GM21447 (cell line): ENCODE data around the gene DNAJC5.

ENCODE experiments used
- ATAC-seq: cut with Tn5 transposase; IDR thresholded peaks from one replicate; pipeline ENCODE4 v1.9.1; 2021; ENCODE audit not compliant: unreplicated experiment

The DNAJC5 gene

DNA sequence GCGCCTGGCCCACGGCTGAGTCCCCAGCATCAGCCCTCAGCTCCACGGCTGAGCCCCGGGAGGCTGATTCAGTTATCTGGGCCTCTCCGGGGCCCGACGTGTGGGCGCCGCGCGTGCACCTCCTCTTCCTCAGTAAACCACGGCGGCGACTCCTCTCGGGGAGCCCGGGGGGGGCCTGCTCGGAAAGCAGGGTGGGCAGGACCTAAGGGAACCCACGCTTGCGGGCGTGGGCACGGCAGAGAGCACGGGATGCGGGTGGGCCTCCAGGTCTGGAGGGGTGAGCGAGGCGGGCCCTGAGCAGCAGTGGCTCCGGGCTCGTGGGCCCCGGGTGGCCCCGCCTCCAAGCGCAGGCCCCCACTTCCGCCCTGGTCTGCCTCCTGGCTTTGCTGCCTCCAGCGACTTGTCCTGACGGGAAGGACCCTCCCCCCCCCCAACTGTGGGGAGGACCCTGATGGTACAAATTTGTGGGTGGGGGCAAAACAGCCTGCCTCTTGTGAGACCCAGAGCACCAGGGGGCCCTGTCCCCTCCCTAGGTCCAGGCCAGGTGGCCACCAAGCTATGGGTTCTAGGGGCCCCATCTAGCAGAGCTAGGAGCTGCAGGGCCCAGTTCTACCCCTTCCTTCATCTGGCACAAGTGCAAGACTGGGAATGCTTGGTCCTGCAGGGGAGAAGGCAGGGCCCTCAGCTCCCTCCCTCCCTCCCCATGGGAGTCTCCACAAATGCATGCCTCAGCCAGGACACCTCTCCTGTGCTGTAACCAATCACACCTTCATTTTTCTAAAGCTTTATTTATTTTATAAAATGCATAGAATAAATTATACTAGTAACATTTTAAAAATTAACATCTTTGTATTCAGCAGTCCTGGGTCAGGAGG, 44.4 kb downstream of the DNAJC5 start:
- no peak for ATAC-seq

DNA sequence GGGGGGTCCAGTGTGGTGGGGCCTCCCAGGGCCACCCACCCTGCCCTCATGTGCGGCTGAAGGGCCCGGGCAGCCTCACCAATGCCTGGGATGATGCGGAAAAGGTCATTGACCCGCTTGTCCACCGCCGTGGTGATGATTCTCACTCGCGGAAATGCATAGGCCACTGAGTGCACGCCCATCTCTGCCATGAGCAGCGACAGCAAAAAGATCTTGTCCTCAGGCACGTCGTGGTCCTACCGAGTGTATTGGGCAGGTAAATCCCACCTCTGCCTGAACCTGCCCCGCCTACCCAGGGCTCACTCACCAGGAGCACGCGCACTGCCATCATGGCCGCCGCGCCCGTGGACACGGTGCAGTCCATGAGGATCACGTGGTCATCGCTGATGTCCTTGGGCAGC, 45.1 kb downstream of the DNAJC5 start:
- ATAC-seq = no peak

DNA sequence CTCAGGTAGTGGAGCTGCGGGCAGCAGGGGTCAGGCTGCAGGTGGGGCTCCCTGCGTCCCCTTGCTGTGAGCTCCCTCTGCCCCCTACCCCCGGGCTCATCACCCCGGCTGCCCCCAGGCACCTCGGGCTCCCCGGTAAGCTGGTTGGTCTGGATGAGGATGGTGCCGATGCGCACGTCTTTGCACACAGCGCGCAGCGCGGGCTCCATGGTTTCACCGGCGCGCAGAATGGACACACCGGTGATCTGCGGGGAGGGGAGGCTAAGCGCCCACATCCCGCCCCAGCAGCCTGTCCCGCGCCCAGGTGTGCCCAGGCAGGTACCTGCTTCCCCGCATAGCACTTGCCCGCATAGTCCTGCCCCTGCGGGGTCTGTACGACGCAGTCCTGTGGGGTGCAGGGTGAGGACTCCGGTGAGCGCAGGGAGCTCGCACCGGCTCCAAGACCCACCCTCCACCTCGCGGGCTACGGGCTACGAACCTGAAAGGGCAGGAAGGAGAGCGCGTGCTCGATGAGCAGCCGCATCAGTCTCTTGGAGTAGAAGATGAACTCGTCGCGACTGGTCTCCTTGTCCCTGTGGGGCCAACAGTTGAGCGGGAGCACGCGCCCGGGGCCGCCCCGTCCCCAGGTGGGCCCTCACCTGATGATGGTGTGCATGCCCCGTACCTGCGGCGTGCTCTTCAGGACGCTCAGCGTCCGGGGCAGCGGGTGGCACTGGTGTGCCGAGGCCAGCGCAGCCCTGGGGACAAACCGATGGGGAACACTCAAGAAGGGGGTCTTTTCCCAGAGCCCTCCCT, 45.7 kb downstream of the DNAJC5 start:
- ATAC-seq = no peak

DNA sequence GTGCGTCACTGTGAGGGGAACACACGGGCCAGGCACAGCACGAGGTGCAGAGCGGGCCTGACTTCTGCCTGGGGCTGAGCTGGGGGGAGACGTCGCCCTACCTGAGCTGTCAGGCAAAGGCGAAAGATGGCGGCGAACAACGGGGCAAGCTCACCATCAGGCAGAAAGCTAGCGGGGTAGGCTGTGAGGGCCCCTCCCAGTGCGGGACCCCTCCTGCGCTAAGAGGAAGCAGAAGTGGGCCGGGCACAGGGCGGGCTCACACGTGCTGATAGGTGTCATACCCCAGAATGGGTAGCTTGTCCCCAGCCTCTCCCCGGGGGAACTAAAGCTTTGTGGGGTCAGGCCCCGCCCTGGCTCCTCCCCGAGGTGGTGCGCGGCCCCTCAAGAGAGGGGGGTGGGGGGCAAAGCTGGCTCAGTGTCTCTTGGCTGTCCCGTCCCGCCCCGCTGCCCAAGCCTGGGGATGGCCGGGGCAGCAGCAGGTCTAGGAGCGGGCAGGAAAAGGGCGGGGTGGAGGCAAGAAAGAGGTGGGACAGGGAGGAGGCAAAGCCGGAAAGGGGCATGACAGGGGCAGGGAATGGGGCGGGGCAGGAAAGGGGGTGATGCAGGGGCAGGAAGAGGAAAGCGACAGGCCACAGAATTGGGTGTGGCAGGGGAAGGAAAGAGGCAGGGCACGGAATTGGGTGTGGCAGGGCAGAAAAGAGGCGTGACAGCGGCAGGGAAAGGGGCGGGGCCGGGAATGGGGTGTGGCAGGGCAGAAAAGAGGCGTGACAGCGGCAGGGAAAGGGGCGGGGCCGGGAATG, 46.6 kb downstream of the DNAJC5 start:
- no peak for ATAC-seq

DNA sequence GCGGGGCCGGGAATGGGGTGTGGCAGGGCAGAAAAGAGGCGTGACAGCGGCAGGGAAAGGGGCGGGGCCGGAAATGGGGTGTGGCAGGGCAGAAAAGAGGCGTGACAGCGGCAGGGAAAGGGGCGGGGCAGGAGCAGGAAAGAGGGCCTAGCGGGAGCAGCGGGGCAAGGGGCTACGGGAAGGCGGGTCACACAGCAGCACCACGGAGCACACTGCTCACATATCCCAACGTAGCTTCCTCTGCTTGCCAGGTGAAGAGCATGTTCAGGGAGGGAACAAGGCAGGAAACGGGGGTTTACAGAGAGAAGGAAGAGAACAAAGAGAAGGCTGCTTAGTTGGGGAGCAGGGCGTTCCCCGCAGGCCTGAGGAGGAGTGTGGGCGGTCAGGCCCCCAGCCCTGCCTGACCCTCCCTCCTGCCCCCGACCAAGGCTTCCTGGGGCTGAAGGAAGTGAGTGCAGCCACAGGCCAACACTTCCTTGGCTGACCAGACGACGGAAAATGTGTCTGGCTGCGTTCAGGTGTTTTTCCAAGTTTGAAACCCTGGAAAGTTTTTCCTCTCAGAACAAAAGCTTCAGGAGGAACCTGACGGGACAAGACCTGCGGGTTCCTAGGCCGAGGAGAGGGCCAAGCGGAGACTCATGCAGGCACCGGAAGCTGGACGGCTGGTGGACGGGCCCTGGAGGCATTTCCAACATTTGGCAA, 47.5 kb downstream of the DNAJC5 start:
- no peak for ATAC-seq

DNA sequence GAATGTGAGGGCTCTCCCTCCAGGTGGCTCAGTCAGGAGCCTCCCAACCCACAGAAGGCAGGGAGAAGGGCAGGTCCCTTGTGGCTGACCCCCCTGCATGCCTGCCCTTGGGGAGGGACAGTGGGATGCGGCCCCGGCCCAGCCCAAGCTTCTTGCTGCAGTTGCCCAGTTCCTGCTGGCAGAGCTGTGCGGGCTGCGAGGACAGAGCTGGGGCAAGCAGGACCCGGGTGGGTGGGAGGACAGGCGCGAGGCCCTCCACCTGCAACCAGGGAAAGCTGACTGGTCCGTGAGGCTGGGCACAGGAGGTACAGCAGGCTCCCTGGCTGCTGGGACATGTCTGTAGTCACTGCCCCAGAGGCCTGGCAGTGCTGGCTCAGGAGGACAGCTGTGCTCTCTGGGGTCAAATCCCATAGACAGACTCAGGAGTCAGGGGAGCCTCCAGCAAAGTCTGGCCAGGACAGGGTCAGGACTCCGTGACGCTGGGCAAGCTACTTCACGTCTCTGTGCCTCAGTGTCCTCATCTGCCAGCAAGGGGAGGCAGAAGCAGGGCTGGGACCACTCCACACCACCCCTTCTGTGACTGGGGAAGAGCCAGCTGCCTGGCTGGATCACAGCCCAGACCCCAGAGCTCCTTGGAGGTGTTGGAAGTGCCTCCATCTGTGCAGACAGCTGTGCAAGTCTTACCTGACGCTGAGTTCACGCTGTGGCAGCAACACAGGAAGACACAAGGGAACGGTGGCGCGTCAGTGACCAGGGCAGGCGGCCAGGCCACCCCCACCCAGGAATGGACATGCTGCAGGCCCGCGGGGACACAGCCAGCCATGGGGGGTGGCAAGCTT, 48.3 kb downstream of the DNAJC5 start:
- no peak for ATAC-seq

DNA sequence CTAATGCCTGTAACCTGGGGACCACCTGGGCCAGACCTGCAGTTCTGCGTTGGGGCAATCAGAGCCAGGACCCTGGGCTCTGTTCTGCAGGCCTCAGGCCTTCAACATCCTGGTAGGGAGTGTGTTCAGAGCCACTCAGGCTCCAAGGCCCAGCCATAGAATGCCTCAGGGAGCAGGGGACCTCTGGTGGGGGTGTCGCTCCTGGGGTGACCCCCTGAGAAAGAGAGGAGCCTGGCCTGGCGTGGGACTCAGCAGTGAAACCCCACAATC, 48.8 kb downstream of the DNAJC5 start:
- no peak for ATAC-seq

DNA sequence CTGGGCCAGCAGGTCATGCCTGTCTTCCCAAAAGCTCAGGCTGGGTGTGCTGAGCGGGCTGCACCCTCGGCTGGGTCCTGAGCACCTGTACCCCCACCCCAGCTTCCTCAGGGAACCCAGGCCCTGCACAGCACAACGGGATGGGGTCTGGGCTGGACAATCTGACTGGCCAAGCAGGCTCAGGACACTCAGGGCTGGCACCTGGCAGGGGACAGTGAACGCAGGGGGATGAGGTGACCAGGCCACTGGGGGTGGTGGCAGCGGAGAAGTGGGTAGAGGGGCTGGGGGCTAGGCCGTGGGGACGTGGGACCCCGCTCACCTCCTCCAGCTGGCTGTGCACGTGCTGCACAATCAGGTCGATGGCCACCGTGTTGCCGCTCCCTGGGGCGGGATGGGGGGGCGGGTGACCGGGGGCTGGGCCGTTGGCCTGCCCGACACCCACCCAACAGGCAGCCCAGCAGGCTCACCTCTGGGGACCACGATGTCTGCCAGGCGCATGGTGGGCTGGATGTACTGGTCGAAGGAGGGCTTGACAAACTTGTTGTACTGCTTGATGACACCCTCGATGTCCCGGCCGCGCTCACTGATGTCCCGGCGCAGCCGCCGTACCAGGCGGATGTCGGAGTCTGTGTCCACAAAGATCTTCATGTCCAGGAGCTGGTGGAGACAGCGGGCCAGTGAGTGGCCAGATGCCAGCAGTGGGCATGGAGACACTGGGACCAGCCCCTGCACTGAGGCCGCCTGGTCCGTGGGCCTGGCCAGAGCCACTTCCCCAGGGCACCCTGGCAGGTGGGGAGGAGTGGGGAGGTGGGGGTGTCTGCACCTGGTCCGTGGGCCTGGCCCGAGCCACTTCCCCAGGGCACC, 49.4 kb downstream of the DNAJC5 start:
- no peak for ATAC-seq

DNA sequence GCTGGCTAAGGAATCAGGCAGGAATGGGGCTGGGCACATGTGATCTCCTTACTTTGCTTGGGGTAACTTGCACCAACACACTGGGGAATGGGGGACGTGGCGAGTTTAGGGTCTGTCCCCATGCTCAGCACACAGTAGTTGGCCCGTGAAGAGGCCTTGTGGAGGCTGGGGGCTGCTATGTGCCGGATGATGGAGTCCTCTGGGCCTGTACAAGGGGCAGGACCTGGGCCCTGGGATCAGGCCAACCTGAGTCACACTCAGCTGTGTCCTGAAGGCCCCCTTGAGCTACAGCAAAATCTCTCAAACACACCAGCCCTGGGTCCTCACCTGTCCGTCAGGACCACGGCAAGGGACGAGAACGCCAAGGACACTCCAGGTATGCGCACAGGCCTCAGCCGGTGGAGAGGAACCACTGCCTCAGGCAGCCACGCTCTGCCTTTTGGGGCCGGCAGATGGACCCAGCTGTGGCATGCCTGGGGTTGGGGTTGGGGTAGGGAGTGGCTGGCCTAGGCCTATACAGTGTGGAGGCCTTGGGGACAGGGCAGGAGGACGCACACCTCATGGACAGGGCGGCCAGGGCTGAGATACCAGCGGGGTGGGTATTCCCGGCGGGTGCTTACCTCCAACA, 50.2 kb downstream of the DNAJC5 start:
- ATAC-seq = no peak

DNA sequence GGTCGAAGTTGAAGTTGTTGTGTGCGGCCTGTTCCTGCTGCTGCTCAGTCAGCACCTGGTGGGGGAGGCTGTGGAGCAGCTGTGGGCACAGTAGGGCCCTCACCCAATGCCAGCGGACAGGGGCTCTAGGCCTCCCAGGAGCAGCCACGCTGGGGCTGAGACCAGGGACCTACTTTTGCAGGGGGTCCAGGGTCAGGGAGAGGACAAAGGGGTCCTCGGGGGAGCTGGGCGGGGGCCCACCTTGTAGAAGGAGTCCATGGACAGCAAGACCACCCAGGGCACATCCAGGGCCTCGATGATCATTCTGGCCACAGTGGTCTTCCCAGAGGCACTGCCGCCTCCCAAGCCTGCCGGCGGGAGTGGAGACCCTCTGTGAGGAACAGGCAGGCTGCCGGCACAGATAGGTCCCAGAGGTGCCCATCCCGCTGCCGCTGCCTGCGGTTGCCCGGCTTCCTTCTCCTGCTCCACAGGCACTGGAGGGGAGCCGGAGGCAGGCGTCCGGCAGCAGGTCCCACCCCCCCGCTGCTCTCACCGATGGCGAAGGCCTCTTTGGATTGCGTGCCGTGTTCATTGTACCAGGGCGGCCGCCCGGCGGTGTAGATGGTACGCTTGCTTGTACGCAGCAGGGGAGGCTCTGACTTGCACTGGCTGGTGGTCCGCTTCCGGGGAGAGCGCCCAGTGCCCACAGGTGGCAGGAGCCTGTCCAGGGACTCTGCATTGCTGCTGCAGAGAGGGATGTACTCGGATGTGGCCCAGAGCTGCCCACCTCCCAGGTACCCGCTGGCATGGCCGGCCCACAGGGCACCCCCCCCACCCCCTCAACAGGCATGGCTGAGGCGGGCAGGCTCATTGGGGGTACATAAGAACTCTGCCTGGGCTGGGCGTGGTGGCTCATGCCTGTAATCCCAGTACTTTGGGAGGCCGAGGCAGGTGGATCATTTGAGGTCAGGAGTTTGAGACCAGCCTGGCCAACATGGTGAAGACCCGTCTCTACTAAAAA, 51.3 kb downstream of the DNAJC5 start:
- ATAC-seq = no peak

DNA sequence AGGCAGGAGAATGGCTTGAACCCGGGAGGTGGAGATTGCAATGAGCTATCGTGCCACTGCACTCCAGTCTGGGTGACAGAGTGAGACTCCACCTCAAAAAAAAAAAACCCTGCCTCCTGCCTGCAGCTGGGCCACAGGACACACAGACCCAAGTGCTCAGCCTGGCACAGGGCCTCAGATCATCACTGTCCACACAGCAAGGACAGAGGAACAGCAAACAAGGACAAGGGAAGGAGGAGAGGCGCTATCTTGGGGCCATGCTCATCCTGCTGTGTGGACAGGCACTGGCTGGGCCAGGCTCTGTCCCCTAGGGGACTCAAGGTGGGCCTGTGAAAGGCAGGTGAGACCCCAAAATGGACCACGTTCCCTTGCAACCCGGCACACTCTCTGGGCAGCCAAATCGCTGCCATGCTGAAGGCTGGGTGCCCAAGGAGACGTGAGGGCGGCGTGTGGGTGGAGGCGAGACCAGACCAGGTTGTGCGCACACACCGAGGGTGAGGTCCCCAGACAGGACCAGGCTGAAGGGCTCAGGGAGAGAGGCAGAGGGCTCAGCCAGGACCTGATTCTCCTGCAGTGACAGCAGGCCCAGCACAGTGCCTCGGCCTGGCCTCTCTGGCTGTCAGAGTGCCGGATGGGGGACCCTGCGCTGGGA, 52.2 kb downstream of the DNAJC5 start:
- ATAC-seq = no peak

DNA sequence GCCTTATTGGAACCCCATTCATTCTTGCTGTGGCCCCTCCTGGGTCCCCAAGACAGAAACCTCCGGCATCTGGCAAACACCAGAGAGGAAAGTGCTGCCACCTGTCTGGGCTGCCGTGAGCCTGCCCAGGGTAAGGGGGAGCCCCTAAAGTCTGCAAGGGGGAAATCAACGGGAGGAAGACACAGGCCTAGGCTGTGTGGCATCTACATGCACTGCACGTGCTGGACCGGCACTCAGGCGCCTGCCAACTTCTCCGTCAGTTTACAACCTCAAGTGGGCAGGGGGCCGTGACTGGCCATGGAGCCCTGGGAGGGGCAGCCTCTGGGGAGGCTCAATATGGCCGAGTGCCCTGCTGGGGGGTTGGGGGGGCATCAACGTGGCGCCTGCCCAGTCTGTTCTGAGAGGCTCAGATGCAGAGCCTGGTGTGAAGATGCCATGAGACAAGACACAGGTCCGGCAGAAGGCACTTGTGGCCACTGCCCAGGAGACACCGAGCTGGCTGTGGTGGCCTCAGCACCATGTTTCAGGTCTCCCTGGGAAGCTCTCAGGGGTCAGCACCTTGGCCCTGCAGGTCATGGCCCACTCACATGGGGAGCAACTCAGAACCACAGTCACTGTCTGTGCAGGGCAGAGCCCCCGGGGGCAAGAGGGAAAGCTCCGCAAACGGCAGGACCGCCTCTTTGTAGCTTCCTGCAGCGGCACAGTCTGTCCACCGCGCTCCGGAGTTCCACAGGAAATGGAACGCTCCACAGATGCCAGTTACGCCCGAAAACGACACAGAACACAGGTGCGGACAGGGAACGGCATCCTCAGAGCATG, 52.9 kb downstream of the DNAJC5 start:
- no peak for ATAC-seq

DNA sequence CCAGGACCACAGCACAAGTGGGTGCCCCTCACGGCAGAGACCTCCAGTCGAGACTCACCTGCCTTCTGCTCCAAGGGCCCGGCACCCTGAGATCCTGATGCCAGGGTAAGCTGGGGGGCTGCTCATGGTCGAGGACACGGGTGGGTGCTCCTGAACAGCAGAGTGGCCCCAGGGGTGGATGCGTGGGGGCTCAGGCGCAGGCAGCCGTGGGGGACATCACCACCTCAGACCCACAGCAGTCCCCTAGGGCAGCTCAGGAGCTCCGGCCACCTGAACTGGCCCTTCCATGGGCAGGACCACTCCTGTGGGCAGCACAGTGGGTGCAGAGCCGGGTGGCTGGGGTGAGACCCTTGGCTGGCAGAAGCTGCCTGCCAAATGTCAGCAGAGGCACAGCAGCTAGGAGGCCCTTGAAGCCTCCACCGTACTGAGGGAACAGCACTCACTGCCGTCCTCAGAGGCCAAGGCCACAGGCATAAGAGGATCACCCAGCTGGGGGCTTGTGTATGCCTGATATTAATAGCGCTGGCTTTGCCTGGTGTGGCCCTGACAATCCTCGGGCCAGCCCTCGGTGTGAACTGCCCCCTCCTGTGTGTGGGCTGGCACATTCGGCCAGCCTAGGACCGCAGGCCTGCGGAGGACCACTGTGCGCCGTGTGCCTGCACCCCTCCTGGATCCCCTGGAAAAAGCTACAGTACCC, 55.9 kb downstream of the DNAJC5 start:
- ATAC-seq = no peak

DNA sequence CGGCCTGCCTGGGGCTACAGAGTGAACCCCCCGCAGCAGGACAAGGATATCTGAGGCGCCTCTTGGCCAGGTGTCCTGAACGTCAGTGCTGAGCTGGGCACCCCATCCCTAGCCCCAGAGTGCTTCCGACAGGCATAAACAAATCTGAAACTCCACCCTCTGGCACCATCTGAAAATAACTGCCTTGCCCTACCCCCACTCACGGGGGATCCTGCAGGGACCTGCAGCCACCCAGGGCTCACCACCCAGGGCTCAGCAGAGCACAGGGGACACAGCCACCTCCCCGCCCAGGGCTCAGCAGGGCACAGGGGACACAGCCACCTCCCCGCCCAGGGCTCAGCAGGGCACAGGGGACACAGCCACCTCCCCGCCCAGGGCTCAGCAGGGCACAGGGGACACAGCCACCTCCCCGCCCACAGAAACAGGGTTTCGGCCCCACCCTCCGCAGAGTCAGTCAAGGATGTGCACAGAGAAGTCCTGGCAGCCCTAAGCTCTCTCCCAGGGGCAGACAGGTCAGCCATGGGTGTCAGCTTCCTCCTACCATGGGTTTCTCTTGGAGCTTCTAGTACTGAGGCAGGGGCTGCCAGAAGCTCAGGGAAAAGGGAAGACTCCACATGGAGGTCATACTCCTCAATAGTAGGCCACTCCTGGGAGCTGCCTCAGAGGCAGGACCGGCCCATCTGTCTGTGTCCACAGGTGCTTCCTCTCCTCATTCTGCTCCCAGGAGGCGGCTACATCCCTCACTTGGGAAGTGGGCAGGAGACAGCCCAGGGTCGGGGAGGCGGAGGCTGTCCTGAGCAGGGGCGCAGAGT, 56.7 kb downstream of the DNAJC5 start:
- ATAC-seq = no peak

DNA sequence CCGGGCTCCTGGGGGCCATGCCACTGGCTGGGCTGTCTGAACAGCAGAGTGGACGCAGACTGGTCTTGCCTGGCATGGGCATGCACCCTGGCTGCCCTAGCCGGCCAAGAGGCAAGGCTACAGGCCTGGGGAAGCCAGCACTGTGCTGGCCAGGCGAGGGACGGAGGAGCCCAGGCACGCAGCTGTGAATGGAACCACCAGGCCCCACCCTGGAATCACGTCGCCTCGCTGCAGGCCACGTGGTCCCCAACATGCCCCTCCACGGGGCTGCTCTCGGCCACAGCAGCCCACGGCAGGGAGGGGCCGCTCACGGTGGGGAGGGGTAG, 57.2 kb downstream of the DNAJC5 start:
- no peak for ATAC-seq
